Mesenchymal stem cell (in vitro differentiated cells and primary cell): ENCODE measurements around the gene PDZK1IP1.
"Not testable (repeated sequence)": the region's sequence is repeated elsewhere in the genome, so short reads cannot be mapped to it uniquely, and the experiment has no call there.

Experiments
- DNase-seq: peaks from one replicate; pipeline ENCODE4 v3.0.0-alpha.2; 2013
- H2AFZ ChIP-seq: one replicate; pipeline ENCODE4 v1.6.1; 2013; ENCODE audit warnings: low read depth, mild to moderate bottlenecking, control low read depth, inconsistent platforms, low read length, moderate library complexity
- H2AK5ac ChIP-seq: 2 replicates; pipeline ENCODE4 v1.6.1; 2013; ENCODE audit warnings: low read length, moderate library complexity, mild to moderate bottlenecking, inconsistent platforms; ENCODE audit not compliant: severe bottlenecking
- H2BK120ac ChIP-seq: one replicate; pipeline ENCODE4 v1.6.1; 2013; ENCODE audit warnings: low read depth, mild to moderate bottlenecking, inconsistent platforms, low read length, moderate library complexity
- H2BK12ac ChIP-seq, 2 experiments: one replicate each; pipeline ENCODE4 v1.6.1; 2013; ENCODE audit warnings: inconsistent platforms in 2 of 2, low read length in 2 of 2, mild to moderate bottlenecking in 2 of 2, moderate library complexity in 2 of 2, control low read depth in 1 of 2
- H2BK15ac ChIP-seq: one replicate; pipeline ENCODE4 v1.6.1; 2013; ENCODE audit warnings: mild to moderate bottlenecking, low read depth, inconsistent platforms; ENCODE audit not compliant: poor library complexity, severe bottlenecking
- H2BK5ac ChIP-seq: 2 replicates; pipeline ENCODE4 v1.6.1; 2013; ENCODE audit warnings: low read depth, mild to moderate bottlenecking, low read length, control low read depth, inconsistent platforms; ENCODE audit not compliant: poor library complexity, severe bottlenecking
- H3K14ac ChIP-seq, 2 experiments: one replicate each; pipeline ENCODE4 v1.6.1; 2013; ENCODE audit warnings: inconsistent platforms in 2 of 2, low read length in 2 of 2, control low read depth in 1 of 2, mild to moderate bottlenecking in 1 of 2, moderate library complexity in 1 of 2
- H3K18ac ChIP-seq, 2 experiments: one replicate each; pipeline ENCODE4 v1.6.1; 2013; ENCODE audit warnings: inconsistent platforms in 2 of 2, low read length in 2 of 2, control low read depth in 1 of 2, low read depth in 1 of 2, mild to moderate bottlenecking in 1 of 2
- H3K23ac ChIP-seq, 2 experiments: one replicate each; pipeline ENCODE4 v1.6.1; 2013; ENCODE audit warnings: inconsistent platforms in 2 of 2, low read length in 2 of 2, mild to moderate bottlenecking in 2 of 2, moderate library complexity in 2 of 2, control low read depth in 1 of 2
- H3K27ac ChIP-seq: 2 replicates; pipeline ENCODE4 v1.5.1; 2013; ENCODE audit warnings: mild to moderate bottlenecking, moderate library complexity, low read length, control low read depth, inconsistent platforms; ENCODE audit not compliant: poor library complexity, severe bottlenecking
- H3K27me3 ChIP-seq, 2 experiments: 2 replicates each; pipeline versions ENCODE4 v1.6.1 to v1.7.0; 2013; ENCODE audit warnings: low read length in 2 of 2, mild to moderate bottlenecking in 2 of 2, moderate library complexity in 2 of 2, control low read depth in 1 of 2, inconsistent platforms in 1 of 2; ENCODE audit not compliant: control insufficient read depth in 1 of 2, insufficient read depth in 1 of 2
- H3K36me3 ChIP-seq, 2 experiments: 2 replicates each; pipeline versions ENCODE4 v1.6.1 to v1.7.0; 2013; ENCODE audit warnings: low read length in 2 of 2, control low read depth in 1 of 2, inconsistent platforms in 1 of 2, low read depth in 1 of 2, mild to moderate bottlenecking in 1 of 2; ENCODE audit not compliant: insufficient read depth in 2 of 2, control insufficient read depth in 1 of 2
- H3K4ac ChIP-seq, 2 experiments: one replicate each; pipeline ENCODE4 v1.6.1; 2013; ENCODE audit warnings: inconsistent platforms in 2 of 2, low read length in 2 of 2, mild to moderate bottlenecking in 2 of 2, moderate library complexity in 2 of 2, control low read depth in 1 of 2, low read depth in 1 of 2
- H3K4me1 ChIP-seq: 2 replicates; pipeline ENCODE4 v1.6.1; 2013; ENCODE audit warnings: low read depth, low read length, control low read depth; ENCODE audit not compliant: control insufficient read depth, insufficient read depth
- H3K4me2 ChIP-seq: 2 replicates; pipeline ENCODE4 v1.6.1; 2013; ENCODE audit warnings: low read length, mild to moderate bottlenecking, inconsistent platforms; ENCODE audit not compliant: poor library complexity, severe bottlenecking
- H3K4me3 ChIP-seq, 2 experiments: 2 replicates each; pipeline versions ENCODE4 v1.5.1 to v1.7.0; 2013; ENCODE audit warnings: low read length in 2 of 2, mild to moderate bottlenecking in 2 of 2, control low read depth in 1 of 2, low read depth in 1 of 2; ENCODE audit not compliant: insufficient read depth in 1 of 2
- H3K79me1 ChIP-seq: replicated peaks from 2 replicates; pipeline ENCODE4 v1.6.1; 2013; ENCODE audit warnings: mild to moderate bottlenecking, control low read depth, low read length, inconsistent platforms; ENCODE audit not compliant: poor library complexity, severe bottlenecking
- H3K9ac ChIP-seq: 2 replicates; pipeline ENCODE4 v1.7.0; 2013; ENCODE audit warnings: mild to moderate bottlenecking, low read length, moderate library complexity
- H3K9me3 ChIP-seq: 2 replicates; pipeline ENCODE4 v1.7.0; 2013; ENCODE audit warnings: mild to moderate bottlenecking, low read length; ENCODE audit not compliant: control insufficient read depth
- H4K8ac ChIP-seq: one replicate; pipeline ENCODE4 v1.6.1; 2013; ENCODE audit warnings: inconsistent platforms, mild to moderate bottlenecking, low read length, moderate library complexity
- H4K91ac ChIP-seq: one replicate; pipeline ENCODE4 v1.6.1; 2013; ENCODE audit warnings: mild to moderate bottlenecking, low read length, inconsistent platforms
- WGBS: methylation state at CpG from one replicate; pipeline ENCODE4 v1.1.7; 2013; ENCODE audit warnings: mixed read lengths; 5-methylcytosine and 5-hydroxymethylcytosine counted together

The PDZK1IP1 gene

DNA sequence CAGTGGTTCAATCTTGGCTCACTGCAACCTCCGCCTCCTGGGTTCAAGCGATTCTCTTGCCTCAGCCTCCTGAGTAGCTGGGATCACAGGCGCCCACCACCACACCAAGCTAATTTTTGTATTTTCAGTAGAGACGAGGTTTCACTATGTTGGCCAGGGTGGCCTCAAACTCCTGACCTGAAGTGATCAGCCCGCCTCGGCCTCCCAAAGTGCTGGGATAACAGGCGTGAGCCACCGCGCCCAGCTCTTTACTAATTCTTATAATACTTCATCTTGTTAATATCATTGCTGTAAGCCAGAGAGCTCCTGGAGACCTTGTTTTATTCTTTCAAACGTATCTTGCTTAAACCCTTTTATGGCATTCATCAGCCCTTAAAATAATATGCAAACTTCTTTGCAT, 3.7 kb upstream of the PDZK1IP1 start:
- not testable (repeated sequence) for H2AFZ ChIP-seq

GRCh38 chr1:47192458-47193384, 2.9 kb upstream of the PDZK1IP1 start:
- H2BK5ac ChIP-seq, result peak overlapping the region; percentile 46
- H3K4me2 ChIP-seq, result no peak overlapping the region
- no peak overlapping the region for H3K18ac ChIP-seq
- peaks cover 31% of the 10 kb centered on the region for H3K4me1 ChIP-seq
- H2BK15ac ChIP-seq, result no peak overlapping the region
- H2AFZ ChIP-seq, result peak overlapping the region; percentile 5
- H3K4ac ChIP-seq, result no peak overlapping the region
- H3K23ac ChIP-seq, result no peak overlapping the region
- H4K91ac ChIP-seq, result no peak overlapping the region
- peak overlapping the region; percentile 96 for H3K27ac ChIP-seq
- peak overlapping the region; percentile 22 for H3K9ac ChIP-seq
- peak; percentile 66 for DNase-seq
- no peaks in the 10 kb centered on the region for H3K36me3 ChIP-seq
- peak overlapping the region; percentile 95 for H2AK5ac ChIP-seq
- no peaks in the 10 kb centered on the region for H3K9me3 ChIP-seq
- H4K8ac ChIP-seq, result no peak overlapping the region
- peaks cover 0 to 24% of the 10 kb centered on the region in 2 experiments for H3K27me3 ChIP-seq
- 13% methylated on average over 9 of the region's 10 CpGs for WGBS
- H3K4me3 ChIP-seq, result no peak overlapping the region
- no peak overlapping the region for H2BK120ac ChIP-seq
- H3K79me1 ChIP-seq, result no peaks in the 10 kb centered on the region
- no peak overlapping the region for H3K14ac ChIP-seq
- no peak overlapping the region for H2BK12ac ChIP-seq

More for the DNA sequence above, 3.7 kb upstream of the PDZK1IP1 start:
- H3K9ac ChIP-seq, H3K4ac ChIP-seq, H3K4me2 ChIP-seq, H3K9me3 ChIP-seq, H2BK15ac ChIP-seq, H3K79me1 ChIP-seq, H2BK5ac ChIP-seq, H2BK12ac ChIP-seq, H3K36me3 ChIP-seq, H3K4me3 ChIP-seq, H3K18ac ChIP-seq, H2BK120ac ChIP-seq, H4K91ac ChIP-seq, DNase-seq, H3K14ac ChIP-seq, H3K27ac ChIP-seq, H2AK5ac ChIP-seq, H4K8ac ChIP-seq, H3K23ac ChIP-seq: not testable (repeated sequence)
- peaks cover 31% of the 10 kb centered on the region for H3K4me1 ChIP-seq
- H3K27me3 ChIP-seq, result peaks cover 6 to 32% of the 10 kb centered on the region in 2 experiments
- 88% methylated on average over 10 of the region's 10 CpGs for WGBS

GRCh38 chr1:47191940-47192457, 2.2 kb upstream of the PDZK1IP1 start:
- Histone ChIP-seq H2AK5ac (peak overlapping the region; percentile 95), H3K18ac (no peak overlapping the region), H3K9me3 (no peaks in the 10 kb centered on the region), H3K79me1 (no peaks in the 10 kb centered on the region), H3K27ac (peak overlapping the region; percentile 96), H2AFZ (no peak overlapping the region), H2BK120ac (no peak overlapping the region), H4K8ac (no peak overlapping the region), H3K4me1 (peaks cover 31% of the 10 kb centered on the region), H2BK15ac (no peak overlapping the region), H3K23ac (no peak overlapping the region), H2BK12ac (no peak overlapping the region), H3K4me3 (no peak overlapping the region), H4K91ac (no peak overlapping the region), H3K27me3 (peaks cover 0 to 21% of the 10 kb centered on the region in 2 experiments), H3K9ac (no peak overlapping the region), H3K4ac (no peak overlapping the region), H3K36me3 (no peaks in the 10 kb centered on the region), H3K4me2 (no peak overlapping the region), H2BK5ac (peak overlapping the region; percentile 54), H3K14ac (no peak overlapping the region)
- 77% methylated on average over 2 of the region's 4 CpGs for WGBS
- DNase-seq, result no peak

GRCh38 chr1:47190857-47191256, 1.0 kb upstream of the PDZK1IP1 start:
- WGBS, result 93% methylated on average over 6 of the region's 6 CpGs
- Histone ChIP-seq H3K4me1 (peaks cover 31% of the 10 kb centered on the region), H3K4me2 (no peak overlapping the region)

More at GRCh38 chr1:47190857-47191256, 1.0 kb upstream of the PDZK1IP1 start:
- H3K18ac ChIP-seq, result no peak overlapping the region
- H3K79me1 ChIP-seq, result no peaks in the 10 kb centered on the region
- peak overlapping the region; percentile 81 for H3K27ac ChIP-seq
- no peak overlapping the region for H3K4me3 ChIP-seq
- peak overlapping the region; percentile 36 for H3K9ac ChIP-seq
- H2AK5ac ChIP-seq, result peak overlapping the region; percentile 100
- H4K91ac ChIP-seq, result no peak overlapping the region
- no peaks in the 10 kb centered on the region for H3K36me3 ChIP-seq
- no peak overlapping the region for H3K14ac ChIP-seq
- H2BK5ac ChIP-seq, result peak overlapping the region; percentile 88
- H2AFZ ChIP-seq, result no peak overlapping the region
- H2BK120ac ChIP-seq, result no peak overlapping the region
- no peak for DNase-seq
- peaks cover 0 to 21% of the 10 kb centered on the region in 2 experiments for H3K27me3 ChIP-seq
- H4K8ac ChIP-seq, result no peak overlapping the region
- H3K23ac ChIP-seq, result no peak overlapping the region
- H3K9me3 ChIP-seq, result no peaks in the 10 kb centered on the region
- H2BK12ac ChIP-seq, result no peak overlapping the region
- H3K4ac ChIP-seq, result no peak overlapping the region
- H2BK15ac ChIP-seq, result no peak overlapping the region
